Keratinocyte (primary cell): Measurements from ENCODE around the gene ITFG1. TPM values are rescaled to one million over a fixed set of nuclear protein-coding genes. Genes with fewer than 3 reads are reported as not detected.

Source experiments
- DNase-seq: peaks from one replicate; pipeline ENCODE4 v3.0.0-alpha.2; 2011; ENCODE audit warnings: low read depth, missing footprints, low spot score
- FAIRE-seq: peaks from 2 replicates; lab custom pipeline; 2011; peaks lifted over from hg19 to GRCh38; lab: Jason Lieb, UNC
- H2AFZ ChIP-seq: 2 replicates; pipeline ENCODE4 v1.6.0; 2012; ENCODE audit warnings: low read length, control low read depth, inconsistent platforms; ENCODE audit not compliant: control insufficient read depth
- H3K27ac ChIP-seq: 2 replicates; pipeline ENCODE4 v1.5.1; 2011; ENCODE audit warnings: low read length; ENCODE audit not compliant: control insufficient read depth, insufficient read depth
- H3K27me3 ChIP-seq: 3 replicates; pipeline ENCODE4 v1.6.0; 2011; ENCODE audit warnings: low read length; ENCODE audit not compliant: control insufficient read depth, insufficient read depth; ENCODE audit errors: extremely low read depth
- H3K36me3 ChIP-seq, 2 experiments: 2 replicates in 1 of 2; 3 replicates in 1 of 2; pipeline ENCODE4 v1.5.1; 2011; ENCODE audit warnings: low read length in 2 of 2, mild to moderate bottlenecking in 1 of 2; ENCODE audit not compliant: control insufficient read depth in 2 of 2, insufficient read depth in 2 of 2; ENCODE audit errors: extremely low read depth in 1 of 2
- H3K4me1 ChIP-seq: 3 replicates; pipeline ENCODE4 v1.5.1; 2011; ENCODE audit warnings: low read length; ENCODE audit not compliant: control insufficient read depth, insufficient read depth; ENCODE audit errors: extremely low read depth
- H3K4me2 ChIP-seq: 3 replicates; pipeline ENCODE4 v1.6.0; 2011; ENCODE audit warnings: low read depth, low read length; ENCODE audit not compliant: control insufficient read depth, insufficient read depth; ENCODE audit errors: extremely low read depth
- H3K4me3 ChIP-seq, 3 experiments: fragments of 200-600 bp in 1 of 3; sonication (generic) in 1 of 3; 2 replicates in 2 of 3; 3 replicates in 1 of 3; pipeline ENCODE4 v1.5.1; 2011 to 2016; ENCODE audit warnings: low read length in 3 of 3, mild to moderate bottlenecking in 3 of 3, control low read depth in 2 of 3, inconsistent platforms in 1 of 3, low read depth in 1 of 3, mixed read lengths in 1 of 3, mixed run types in 1 of 3, moderate library complexity in 1 of 3; ENCODE audit not compliant: control insufficient read depth in 2 of 3, insufficient read depth in 2 of 3; ENCODE audit errors: extremely low read depth in 1 of 3
- H3K79me2 ChIP-seq: 2 replicates; pipeline ENCODE4 v1.6.0; 2012; ENCODE audit warnings: low read length; ENCODE audit not compliant: control insufficient read depth, insufficient read depth
- H3K9ac ChIP-seq: 3 replicates; pipeline ENCODE4 v1.6.0; 2011; ENCODE audit warnings: low read length; ENCODE audit not compliant: control insufficient read depth, insufficient read depth; ENCODE audit errors: extremely low read depth
- H3K9me1 ChIP-seq: 3 replicates; pipeline ENCODE4 v1.6.0; 2011; ENCODE audit warnings: low read length; ENCODE audit not compliant: control insufficient read depth, insufficient read depth; ENCODE audit errors: extremely low read depth
- H3K9me3 ChIP-seq: 2 replicates; pipeline ENCODE4 v1.5.1; 2012; ENCODE audit warnings: low read depth, low read length; ENCODE audit not compliant: control insufficient read depth
- H4K20me1 ChIP-seq: 3 replicates; pipeline ENCODE4 v1.6.0; 2011; ENCODE audit warnings: low read length; ENCODE audit not compliant: control insufficient read depth, insufficient read depth; ENCODE audit errors: extremely low read depth
- EZH2 ChIP-seq: IDR thresholded peaks from one replicate; pipeline ENCODE4 v1.6.1; 2012; ENCODE audit warnings: inconsistent platforms, mild to moderate bottlenecking, low read length, moderate library complexity
- dilution Hi-C: fragments of 300-500 bp; cut with MboI; formaldehyde crosslinking; loops from one replicate; pipeline ENCODE4 v1.7.0; 2020; ENCODE audit warnings: low sequenced_read_pairs; ENCODE audit not compliant: extremely low pct_ligation_motif_present
- polyA minus RNA-seq, 3 experiments: library from RNA; depleted of rRNA, polyadenylated mRNA; stranded (reverse); fragments of >200 nt; gene quantifications; 1 replicate in 1 of 3; 2 replicates in 1 of 3; 3 replicates in 1 of 3; pipeline ENCODE4 v1.2.3, GENCODE V29; 2011
- polyA plus RNA-seq, 5 experiments: library from polyadenylated mRNA; depleted of rRNA in 3 of 5; stranded (reverse) in 3 of 5; stranded (forward) in 1 of 5; unstranded in 1 of 5; fragments of >200 nt; gene quantifications; 1 replicate in 1 of 5; 2 replicates in 3 of 5; 3 replicates in 1 of 5; pipeline versions ENCODE4 v1.2.1 to v1.2.3, GENCODE V29; 2011 to 2012; ENCODE audit warnings: missing spikeins in 2 of 5, low read depth in 1 of 5, low replicate concordance in 1 of 5
- TF ChIP-seq, protein P1 (sequence below), 3 experiments: IDR thresholded peaks in 1 of 3; conservative IDR thresholded peaks in 1 of 3; optimal IDR thresholded peaks in 1 of 3; 2 replicates in 2 of 3; 3 replicates in 1 of 3; pipeline versions ENCODE3 to v1.5.1; 2011; ENCODE audit warnings: low read length in 3 of 3, mild to moderate bottlenecking in 3 of 3, moderate library complexity in 2 of 3, control low read depth in 1 of 3, inconsistent platforms in 1 of 3; ENCODE audit not compliant: insufficient read depth in 2 of 3; ENCODE audit errors: extremely low read depth in 1 of 3

Gene ITFG1
- polyA plus RNA-seq (43.2 to 83.8 TPM (median 75.8 TPM) in 3 replicates), polyA minus RNA-seq (5.4 to 52.9 TPM (median 29.7 TPM) in 3 replicates)
- 27.8 TPM for polyA plus RNA-seq (2011; ENCODE audit: low read depth)
- polyA plus RNA-seq (2011; cell fraction: cytosol; rRNA removed), result 31.0 and 72.4 TPM in 2 replicates
- polyA plus RNA-seq (2011; cell fraction: nucleus; rRNA removed), result 90.6 and 103 TPM in 2 replicates
- 34.4 and 48.0 TPM in 2 replicates for polyA plus RNA-seq (2012; ENCODE audit: low replicate concordance)
- 32.6 TPM for polyA minus RNA-seq (2011; cell fraction: cytosol; rRNA and poly(A)+ RNA removed)
- 51.4 and 83.8 TPM in 2 replicates for polyA minus RNA-seq (2011; cell fraction: nucleus; rRNA and poly(A)+ RNA removed)

DNA sequence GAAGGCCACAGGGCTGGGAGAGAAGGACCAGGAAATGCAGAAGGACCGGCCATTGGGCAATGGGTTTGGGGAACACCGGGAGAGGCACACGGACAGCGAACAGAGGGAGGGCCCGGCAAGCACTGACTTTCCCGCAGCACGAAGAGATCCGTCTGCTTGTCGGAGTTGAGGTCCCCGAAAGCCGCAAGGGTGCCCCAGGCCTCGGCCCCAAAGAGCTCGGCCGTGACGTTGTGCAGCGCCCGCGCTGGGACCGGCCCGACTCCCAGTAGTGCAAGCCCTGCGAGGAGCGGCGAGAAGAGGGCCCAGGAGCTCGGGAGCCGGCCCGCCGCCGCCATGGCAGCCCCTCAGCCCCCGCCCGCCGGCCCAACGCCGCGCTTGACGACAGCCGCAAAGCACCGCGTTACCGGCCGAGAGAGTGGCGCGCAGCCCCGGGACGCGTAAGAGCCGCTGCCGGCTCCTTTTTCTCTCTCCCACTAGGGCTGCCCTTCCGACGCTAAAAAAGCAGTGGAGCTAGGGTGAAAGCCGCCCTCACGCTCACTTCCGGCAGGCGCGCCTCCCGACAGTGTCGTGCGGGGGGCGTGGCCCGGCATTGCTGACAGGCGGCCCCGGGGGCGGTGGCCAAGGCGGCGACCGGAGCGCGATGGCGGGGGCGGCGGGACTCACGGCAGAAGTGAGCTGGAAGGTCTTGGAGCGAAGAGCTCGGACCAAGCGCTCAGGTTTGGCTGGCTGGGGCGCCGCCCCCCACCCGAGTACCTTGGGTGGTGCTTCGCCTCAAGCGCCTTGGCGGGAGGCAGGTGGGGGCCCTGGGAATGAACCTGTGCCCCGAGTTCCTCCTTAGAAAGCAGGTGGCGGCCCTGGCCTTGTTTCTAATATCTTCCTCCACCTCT is at the start of gene ITFG1, which contains the start of gene PHKB:
Gene ITFG1, minus strand, starts transcription at position 353 of the 887 bp plus-strand sequence. Its CDS starts 18 bp downstream, at position 335.
Gene PHKB, plus strand, starts transcription at position 621 of the 887 bp plus-strand sequence. Its CDS starts 20 bp downstream, at position 641.
- peak within 1 kb of the TSS; percentile 87 for H3K9ac ChIP-seq
- peaks cover 34% of the 10 kb centered on the region for H3K4me1 ChIP-seq
- dilution Hi-C loops, result no loop called here
- no peak for TF ChIP-seq EZH2
- peak within 1 kb of the TSS; percentile 99 for H3K4me2 ChIP-seq
- no peak for FAIRE-seq
- no peaks in the 10 kb centered on the region for H3K9me3 ChIP-seq
- H3K4me3 ChIP-seq, result peak within 1 kb of the TSS; percentile 82 to 98 (median 96)
- peak within 1 kb of the TSS; percentile 85 for H3K27ac ChIP-seq
- H3K79me2 ChIP-seq, result peaks cover 35% of the 10 kb centered on the region
- no peaks in the 10 kb centered on the region for H3K9me1 ChIP-seq
- no peaks in the 10 kb centered on the region for H3K27me3 ChIP-seq
- H3K36me3 ChIP-seq, result peaks cover 0 to 3% of the 10 kb centered on the region in 2 experiments
- DNase-seq, result no peak
- H2AFZ ChIP-seq, result peak within 1 kb of the TSS; percentile 92
- no peaks in the 10 kb centered on the region for H4K20me1 ChIP-seq

DNA sequence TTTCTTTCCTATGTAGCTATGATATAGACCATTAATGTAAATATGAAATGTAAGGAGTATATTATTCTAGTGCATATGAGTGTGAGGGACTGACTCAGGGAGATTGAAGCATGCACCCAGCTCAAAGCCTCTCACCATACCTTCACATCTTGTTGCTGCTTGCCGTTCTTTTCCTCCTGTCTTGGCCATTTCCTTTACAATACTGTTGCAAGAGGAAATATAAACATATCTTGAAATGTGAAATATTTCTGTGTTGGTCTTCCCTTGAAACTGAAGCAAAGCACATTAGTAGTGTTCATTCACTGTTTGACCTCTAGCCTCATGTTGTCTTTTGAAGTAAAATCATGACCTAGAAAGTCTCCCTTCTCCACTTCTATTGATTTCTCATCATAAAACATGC is 46.8 kb upstream of the ITFG1 start:
- Histone ChIP-seq H4K20me1 (no peaks in the 10 kb centered on the region), H3K4me3 (no peak overlapping the region), H3K4me2 (no peak overlapping the region), H3K9me1 (no peaks in the 10 kb centered on the region), H2AFZ (no peak overlapping the region), H3K9me3 (no peaks in the 10 kb centered on the region), H3K4me1 (no peaks in the 10 kb centered on the region), H3K36me3 (peaks cover 14 to 25% of the 10 kb centered on the region in 2 experiments), H3K27me3 (no peaks in the 10 kb centered on the region), H3K79me2 (no peaks in the 10 kb centered on the region), H3K27ac (no peak overlapping the region), H3K9ac (no peak overlapping the region)
- dilution Hi-C loops, result no loop called here
- DNase-seq, result no peak
- no peak for FAIRE-seq
- TF ChIP-seq, protein P1, sequence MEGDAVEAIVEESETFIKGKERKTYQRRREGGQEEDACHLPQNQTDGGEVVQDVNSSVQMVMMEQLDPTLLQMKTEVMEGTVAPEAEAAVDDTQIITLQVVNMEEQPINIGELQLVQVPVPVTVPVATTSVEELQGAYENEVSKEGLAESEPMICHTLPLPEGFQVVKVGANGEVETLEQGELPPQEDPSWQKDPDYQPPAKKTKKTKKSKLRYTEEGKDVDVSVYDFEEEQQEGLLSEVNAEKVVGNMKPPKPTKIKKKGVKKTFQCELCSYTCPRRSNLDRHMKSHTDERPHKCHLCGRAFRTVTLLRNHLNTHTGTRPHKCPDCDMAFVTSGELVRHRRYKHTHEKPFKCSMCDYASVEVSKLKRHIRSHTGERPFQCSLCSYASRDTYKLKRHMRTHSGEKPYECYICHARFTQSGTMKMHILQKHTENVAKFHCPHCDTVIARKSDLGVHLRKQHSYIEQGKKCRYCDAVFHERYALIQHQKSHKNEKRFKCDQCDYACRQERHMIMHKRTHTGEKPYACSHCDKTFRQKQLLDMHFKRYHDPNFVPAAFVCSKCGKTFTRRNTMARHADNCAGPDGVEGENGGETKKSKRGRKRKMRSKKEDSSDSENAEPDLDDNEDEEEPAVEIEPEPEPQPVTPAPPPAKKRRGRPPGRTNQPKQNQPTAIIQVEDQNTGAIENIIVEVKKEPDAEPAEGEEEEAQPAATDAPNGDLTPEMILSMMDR (optimal IDR thresholded peaks at IDR 0.05 in 1 of 3, IDR thresholded peaks at IDR 0.05 in 1 of 3, conservative IDR thresholded peaks at IDR 0.05 in 1 of 3; ENCODE audit: extremely low read depth in 1 of 3, insufficient read depth in 2 of 3, low read length in 3 of 3), result no peak
- TF ChIP-seq EZH2, result no peak
